Choroid plexus epithelial cell (primary cell): Measurements from ENCODE around the gene ROR2.

Experiments
- DNase-seq: peaks from one replicate; pipeline ENCODE4 v3.0.0-alpha.2; 2010; ENCODE audit warnings: low read depth
- H3K4me3 ChIP-seq: 2 replicates; pipeline ENCODE4 v1.5.1; 2011; ENCODE audit warnings: low read depth, mild to moderate bottlenecking, control low read depth, low read length, moderate library complexity
- CTCF ChIP-seq: conservative IDR thresholded peaks from 2 replicates; pipeline ENCODE4 v1.5.1; 2011; ENCODE audit warnings: low read depth, mild to moderate bottlenecking, control low read depth, inconsistent platforms, low read length, moderate library complexity

The ROR2 gene

GRCh38 chr9:91783876-91784672 is 166.0 kb downstream of the ROR2 start:
- no peak for DNase-seq
- H3K4me3 ChIP-seq = no peak overlapping the region
- TF ChIP-seq CTCF = no peak

GRCh38 chr9:91783411-91783810 is 166.6 kb downstream of the ROR2 start:
- H3K4me3 ChIP-seq = no peak overlapping the region
- no peak for DNase-seq
- TF ChIP-seq CTCF = no peak

GRCh38 chr9:91782708-91783214 is 167.3 kb downstream of the ROR2 start:
- no peak for DNase-seq
- H3K4me3 ChIP-seq = no peak overlapping the region
- no peak for TF ChIP-seq CTCF

GRCh38 chr9:91781906-91782305 is 168.1 kb downstream of the ROR2 start:
- TF ChIP-seq CTCF = no peak
- no peak for DNase-seq

GRCh38 chr9:91781116-91781515 is 168.9 kb downstream of the ROR2 start:
- H3K4me3 ChIP-seq = no peak overlapping the region
- TF ChIP-seq CTCF = no peak
- DNase-seq = no peak

More at GRCh38 chr9:91781906-91782305, 168.1 kb downstream of the ROR2 start:
- no peak overlapping the region for H3K4me3 ChIP-seq

- no peak overlapping the region for H3K4me3 ChIP-seq
- no peak for TF ChIP-seq CTCF
- DNase-seq = no peak
These were observed 172.0 kb downstream of the ROR2 start for GRCh38 chr9:91778031-91778430.
